Measurements from ENCODE around the gene IFFO2.

Gene IFFO2

DNA sequence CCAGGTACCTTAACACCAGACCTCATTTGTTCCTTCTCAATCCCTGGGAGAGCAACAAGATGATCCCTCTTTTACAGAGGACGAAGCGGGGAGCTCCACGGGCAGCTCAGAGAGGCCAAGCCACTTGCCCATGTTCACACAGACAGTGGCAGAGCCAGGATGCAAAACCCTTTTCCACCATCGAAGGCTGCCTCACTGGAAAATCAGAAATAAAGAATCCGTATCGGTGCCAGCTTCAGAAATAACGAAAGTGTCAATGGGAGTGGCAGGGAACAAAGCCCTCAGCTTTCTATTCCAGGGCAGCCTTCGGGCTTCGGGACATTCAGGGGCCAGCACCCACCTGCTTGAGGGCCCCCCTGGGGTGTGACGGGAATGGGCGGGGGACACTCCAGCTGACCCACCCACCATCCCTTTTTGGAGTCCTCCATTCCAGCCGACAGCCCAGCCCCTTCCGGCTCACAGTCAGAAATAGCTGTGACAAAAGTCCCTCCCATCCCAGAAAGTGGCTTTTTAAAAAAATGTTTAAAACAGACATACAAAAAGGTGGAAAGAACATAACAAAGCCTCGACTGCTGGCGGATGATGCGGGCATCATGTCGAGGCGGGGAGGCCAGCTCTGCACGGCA lies 6.0 kb downstream of the IFFO2 start:
- no peak for DNase-seq (ENCODE audit: low read depth)

DNA sequence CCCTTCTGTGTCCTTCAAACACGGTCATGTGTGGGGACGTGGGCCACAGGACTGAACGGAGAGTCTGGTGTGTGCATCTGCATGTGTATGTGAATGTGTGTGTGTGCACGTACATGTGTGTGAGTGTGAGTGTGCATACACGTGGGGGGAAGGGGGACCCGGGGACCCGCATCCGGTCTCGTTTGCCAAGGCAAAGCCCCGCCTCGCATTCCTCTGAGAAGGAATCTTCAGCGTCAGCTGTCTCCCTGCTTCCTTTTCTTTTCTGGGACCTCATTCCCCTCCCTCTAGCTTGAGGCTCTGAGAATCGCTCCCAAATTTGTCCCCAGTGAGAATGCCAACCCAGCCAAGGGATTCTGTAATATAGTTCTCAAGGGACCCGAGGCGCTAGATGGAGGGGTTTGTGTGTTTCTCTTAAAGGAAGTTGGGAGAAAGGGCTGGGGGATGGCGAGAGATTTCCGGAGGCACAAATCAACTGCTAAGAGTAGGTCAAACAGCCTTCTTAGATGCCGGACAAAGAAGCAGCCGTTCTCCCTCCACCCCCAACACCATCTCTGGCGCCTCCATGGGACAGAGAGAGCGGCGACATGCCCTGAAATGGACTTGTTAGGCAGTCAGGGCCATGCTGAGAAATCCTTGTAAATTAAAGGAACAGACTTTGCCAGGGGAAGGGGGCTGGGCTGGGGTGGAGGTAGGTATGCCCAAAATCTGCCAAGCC lies 6.6 kb downstream of the IFFO2 start:
- DNase-seq (ENCODE audit: low read depth): no peak

DNA sequence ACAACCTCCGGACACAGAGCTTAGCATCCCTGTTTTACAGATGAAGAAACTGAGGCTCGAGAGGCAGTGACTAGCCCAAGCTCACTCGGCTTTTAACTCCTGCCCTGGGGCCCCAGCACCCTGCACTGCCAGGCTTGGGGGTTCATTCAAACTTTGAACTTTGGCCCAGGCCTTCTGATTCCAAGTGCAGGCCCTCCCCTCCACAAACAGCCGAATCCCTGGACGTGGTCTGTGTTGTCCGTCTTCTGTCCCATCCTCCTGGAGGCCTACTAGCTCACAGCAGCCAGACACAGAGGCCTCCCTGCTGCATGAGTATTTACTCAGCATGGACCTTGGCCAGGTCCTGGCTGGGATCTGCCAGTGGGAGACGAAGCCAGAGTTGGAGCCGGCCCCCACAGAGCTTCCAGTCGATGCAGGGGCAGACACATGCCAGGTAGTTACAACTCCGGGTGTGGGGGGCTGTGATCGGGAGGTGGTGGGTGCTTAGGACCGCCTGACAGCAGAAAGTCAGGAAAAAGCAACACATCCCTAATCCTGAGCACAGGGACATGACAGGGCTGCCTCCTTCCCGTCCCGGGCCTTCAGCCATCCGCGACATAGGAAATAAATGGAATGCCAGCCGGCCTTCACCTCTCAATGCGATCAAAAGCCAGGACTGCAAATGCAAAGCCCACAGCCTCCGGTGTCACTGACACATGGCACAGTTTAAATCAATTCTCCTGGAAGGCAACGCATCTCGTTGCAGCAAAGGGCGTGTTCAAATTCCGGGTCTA lies 7.4 kb downstream of the IFFO2 start:
- DNase-seq (ENCODE audit: low read depth): no peak

- peak; percentile 40 for DNase-seq (ENCODE audit: low read depth)
Measured at GRCh38 chr1:18948048-18948912, 8.2 kb downstream of the IFFO2 start.

GRCh38 chr1:18947570-18947969 lies 8.9 kb downstream of the IFFO2 start:
- no peak for DNase-seq (ENCODE audit: low read depth)

DNA sequence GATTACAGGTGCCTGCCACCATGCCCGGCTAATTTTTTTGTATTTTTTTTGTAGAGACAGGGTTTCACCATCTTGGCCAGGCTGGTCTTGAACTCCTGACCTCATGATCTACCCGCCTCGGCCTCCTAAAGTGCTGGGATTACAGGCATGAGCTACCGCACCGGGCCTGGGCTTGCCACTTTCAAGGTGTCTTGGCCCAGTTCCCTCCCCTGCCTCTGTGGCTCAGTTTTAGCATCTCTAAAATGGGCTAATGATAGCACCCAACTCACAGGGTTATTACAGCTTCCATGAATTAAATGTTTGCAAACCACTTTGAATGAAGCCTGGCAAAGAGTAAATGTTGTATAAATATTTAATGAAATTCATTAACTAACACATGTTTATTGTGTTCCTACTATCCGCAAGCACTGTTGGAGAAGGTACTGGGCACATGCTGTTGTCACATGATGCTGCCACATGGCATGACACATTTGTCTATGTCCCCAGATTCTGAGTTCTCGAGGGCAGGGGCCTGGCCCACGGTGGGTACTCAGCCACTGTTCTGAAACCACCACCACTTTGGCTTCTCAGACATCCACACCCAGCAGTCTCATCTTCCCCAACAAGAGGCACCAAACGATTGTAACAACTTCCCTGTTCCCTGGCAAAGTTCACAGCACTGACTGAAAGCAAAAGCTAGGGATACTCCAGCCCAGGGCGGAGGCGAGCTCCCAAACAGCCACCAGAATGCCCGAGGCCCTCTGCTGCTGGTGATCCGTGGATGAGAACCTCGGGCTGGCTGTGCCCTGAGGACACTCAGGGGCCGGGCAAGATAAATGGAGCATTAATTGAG lies 9.7 kb downstream of the IFFO2 start:
- DNase-seq (ENCODE audit: low read depth): no peak

GRCh38 chr1:18945401-18945849 lies 11.1 kb downstream of the IFFO2 start:
- DNase-seq (ENCODE audit: low read depth): no peak

DNA sequence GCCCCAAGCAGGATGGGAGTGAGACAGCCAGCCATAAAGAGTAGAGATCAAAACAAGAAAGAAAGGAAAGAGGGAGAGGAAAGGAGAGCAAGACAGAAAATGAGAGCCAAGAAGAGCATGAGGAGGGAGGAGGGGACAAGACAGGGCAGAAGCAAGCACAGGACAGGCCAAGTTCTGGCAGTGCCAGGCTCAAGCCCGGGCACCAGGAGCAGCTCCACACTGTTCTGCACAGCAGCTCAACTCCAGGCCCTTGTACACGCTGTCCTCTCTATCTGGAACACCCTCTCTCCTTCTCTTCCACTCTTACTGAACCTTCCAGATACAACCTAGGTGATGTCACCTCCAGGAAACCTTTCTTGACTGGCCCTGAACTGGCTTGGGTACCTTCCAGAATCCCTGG lies 11.7 kb downstream of the IFFO2 start:
- DNase-seq (ENCODE audit: low read depth): no peak

- no peak for DNase-seq (ENCODE audit: low read depth)
Measured at GRCh38 chr1:18943914-18944572, 12.4 kb downstream of the IFFO2 start.

DNA sequence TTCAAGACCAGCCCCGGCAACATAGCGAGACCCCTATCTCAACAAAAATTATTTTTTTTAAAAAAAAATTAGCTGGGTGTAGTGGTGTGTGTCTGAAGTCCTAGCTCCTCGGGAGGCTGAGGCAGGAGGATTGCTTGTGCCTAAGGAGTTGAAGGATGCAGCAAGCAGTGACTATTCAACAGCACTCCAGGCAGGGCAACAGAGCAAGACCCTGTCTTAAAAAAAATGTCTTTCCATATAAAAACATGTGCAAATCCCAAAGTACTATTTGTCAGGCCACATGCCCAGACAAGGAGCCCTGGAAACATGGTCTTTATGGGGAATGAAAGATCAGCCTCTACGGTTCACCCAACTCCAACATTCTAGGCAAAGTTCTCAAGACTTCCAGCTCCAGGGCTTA lies 13.3 kb downstream of the IFFO2 start:
- DNase-seq (ENCODE audit: low read depth): no peak

GRCh38 chr1:18942340-18942739 lies 14.1 kb downstream of the IFFO2 start:
- no peak for DNase-seq (ENCODE audit: low read depth)

DNA sequence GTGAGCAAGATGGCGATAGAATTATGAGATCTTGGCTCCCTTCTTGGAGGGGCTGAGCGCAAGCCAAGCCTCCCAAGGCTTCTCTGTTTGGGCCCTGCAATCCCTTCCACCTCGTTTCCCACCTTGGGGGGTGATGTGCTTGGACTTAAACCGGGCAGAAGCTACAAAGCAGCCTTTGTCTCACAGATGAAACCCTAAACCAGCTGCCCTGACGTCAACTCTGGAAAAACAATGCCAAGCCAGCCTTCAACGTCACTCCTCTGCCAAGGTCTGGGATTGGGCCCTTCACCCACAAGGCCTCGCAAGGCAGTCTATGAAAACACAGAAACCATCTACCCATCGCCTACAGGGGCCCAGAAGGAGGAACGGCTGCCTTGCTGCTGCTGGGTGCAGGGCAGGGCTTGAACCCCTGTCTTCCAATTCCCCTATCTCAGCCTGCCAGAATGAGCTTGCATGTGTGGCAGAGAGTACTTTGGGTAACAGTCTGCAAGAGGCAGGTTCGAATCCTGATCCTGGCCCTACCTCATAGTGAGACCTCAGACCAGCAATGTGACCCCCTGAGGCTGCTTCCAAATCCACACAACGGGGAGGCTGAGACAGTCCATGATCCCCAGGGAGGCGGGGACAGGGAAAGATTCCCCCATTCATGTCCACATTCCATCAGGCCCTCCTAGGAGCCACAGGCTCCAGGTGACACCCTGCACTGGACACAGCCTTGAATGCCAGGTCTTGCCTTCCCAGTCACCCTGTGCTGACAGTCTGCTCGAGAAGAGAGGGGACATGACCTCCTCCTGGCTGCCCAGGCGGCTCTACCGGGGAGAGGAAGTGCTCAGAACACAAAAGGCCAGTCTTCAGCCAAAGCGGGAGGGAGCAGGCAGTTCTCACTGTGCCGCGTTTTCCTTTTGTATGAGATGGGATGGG lies 15.0 kb downstream of the IFFO2 start:
- no peak for DNase-seq (ENCODE audit: low read depth)

- DNase-seq (ENCODE audit: low read depth): no peak
Measured at GRCh38 chr1:18940303-18941020, 16.0 kb downstream of the IFFO2 start.

DNA sequence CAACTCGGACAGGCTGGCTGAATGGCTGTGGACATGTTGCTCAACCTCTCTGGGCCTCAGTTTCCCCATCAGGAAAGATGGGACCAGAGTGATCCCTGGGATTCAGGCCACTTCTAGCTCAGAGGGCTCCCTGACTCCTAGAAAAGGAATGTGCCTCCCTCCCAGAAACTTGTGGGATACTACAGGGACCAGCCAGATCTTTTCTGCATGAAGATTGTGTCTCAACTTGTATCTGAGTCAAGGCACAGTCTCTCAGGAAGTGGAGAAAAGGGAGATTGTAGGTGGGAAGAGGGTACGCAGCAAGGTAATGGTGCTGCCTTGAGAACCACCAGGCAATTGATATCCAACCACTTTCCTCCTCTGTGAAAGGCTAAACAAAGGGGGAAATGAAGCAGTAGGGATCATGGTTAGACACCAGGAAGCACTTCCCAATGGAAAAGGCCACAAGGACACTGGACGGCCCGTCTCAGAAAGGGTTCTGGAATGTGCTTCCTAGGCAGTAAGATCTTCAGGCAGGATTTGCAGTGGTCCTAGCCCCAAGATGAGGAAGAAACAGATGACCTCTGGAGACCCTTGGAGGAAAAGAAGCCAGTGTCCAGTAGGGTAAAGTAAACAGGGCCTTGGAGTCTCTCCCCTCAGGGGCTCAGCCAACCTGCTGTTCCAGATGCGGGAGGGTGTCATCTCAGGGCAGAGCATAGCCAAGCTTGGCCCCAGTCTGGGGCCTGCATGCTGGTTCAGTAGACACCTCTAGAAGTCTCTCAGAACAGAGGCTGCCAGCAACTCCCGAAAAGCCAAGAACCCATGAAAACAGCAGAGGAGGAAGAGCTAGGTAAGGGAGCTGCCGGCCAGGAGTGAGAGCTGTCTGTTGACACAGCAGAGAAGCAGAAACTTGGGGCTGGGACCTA lies 16.8 kb downstream of the IFFO2 start:
- DNase-seq (ENCODE audit: low read depth): no peak

GRCh38 chr1:18938707-18939070 lies 17.8 kb downstream of the IFFO2 start:
- DNase-seq (ENCODE audit: low read depth): no peak

DNA sequence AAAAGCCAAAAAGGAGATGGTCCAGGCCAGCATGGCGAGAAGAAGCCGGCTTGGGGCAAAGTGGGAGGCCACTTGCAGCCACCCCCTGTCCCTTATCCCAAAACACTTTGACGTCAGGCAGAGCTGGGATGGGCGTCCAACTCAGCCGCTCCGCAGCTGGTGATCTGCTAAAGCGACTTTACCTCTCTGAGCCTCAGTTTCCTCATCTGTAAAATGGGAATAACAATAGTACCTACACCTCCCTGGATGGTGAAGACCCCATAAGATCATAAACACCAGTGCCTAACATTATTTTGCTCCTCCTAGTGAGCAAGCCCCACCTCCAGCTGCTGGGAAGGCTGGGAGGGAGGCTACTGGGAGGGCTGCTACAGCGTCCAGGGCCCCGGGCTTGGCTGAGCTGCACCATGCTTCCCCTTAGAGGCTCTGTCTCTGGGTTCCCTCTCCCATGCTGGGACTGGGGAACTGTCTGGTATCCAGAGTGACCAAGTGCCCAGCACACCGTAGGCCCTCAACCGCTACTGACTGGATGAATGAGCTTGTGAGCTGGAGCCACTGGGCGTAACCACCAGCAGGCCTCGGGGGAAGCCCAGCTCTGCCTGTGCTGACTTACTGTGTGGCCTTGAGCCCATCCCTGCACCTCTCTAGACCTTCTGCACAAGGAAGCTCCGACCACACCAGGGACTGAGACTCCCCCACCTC lies 18.3 kb downstream of the IFFO2 start:
- DNase-seq (ENCODE audit: low read depth): no peak

DNA sequence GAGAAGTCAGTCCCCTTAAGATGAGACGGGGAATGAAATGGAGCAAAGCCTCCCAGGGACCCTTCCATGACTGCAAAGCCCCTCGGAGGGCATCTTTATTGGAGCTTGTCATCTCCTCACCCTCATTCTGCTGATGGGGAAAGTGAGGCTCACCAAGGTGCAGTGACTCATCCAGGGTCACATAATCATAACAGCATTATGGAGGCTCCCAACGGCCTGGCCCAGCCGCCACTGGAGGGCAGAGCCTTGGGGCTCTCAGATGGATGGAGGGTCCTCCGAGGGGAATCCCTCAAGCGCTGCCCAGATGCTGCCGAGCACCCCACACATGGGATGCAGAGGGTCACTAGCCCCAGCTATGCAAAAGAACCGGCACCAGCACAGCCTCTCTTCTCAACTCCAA lies 18.9 kb downstream of the IFFO2 start:
- DNase-seq (ENCODE audit: low read depth): no peak
